ENCODE measurements around the gene FOXE3. TPM values are rescaled to one million over a fixed set of nuclear protein-coding genes. Genes with fewer than 3 reads are reported as not detected.

Gene FOXE3
- polyA plus RNA-seq, 2 of the 4 experiments (the other 2 are of a cell fraction) = 0.08 TPM; not detected in 1

- TF ChIP-seq MYC (IDR thresholded peaks at IDR 0.05; ENCODE audit: borderline replicate concordance, low read length) (no peak), RAD21 (conservative IDR thresholded peaks at IDR 0.05 in 1 of 2, IDR thresholded peaks at IDR 0.05 in 1 of 2) (no peak)
Observed at GRCh38 chr1:47378147-47378546, 37.9 kb upstream of the FOXE3 start (continued).

- ChIA-PET POLR2A (no interaction called here), CTCF (interaction anchor here (2.5 kb wide), 1 partner anchor 346 kb away, joined by 9 read pairs; no protein-coding TSS in a partner anchor)
- Histone ChIP-seq H3K27ac (no peak overlapping the region), H3K9me3 (no peaks in the 10 kb centered on the region), H3K4me1 (no peaks in the 10 kb centered on the region), H3K4me3 (no peak overlapping the region), H3K4me2 (no peak overlapping the region)
- ATAC-seq (no peak), FAIRE-seq (no peak), DNase-seq (ENCODE audit: low read depth in 1 of 2, low spot score in 1 of 2) (no peak)
- TF ChIP-seq USF2 (IDR thresholded peaks at IDR 0.05) (no peak), CHD4 (IDR thresholded peaks at IDR 0.05; ENCODE audit: borderline replicate concordance) (no peak), SREBF2 (IDR thresholded peaks at IDR 0.05) (no peak), JUN (IDR thresholded peaks at IDR 0.05) (no peak), HEYL (CRISPR knock-in tag; IDR thresholded peaks at IDR 0.05) (no peak), KDM1A (IDR thresholded peaks at IDR 0.05; ENCODE audit: low read depth) (no peak), HOXB13 (CRISPR knock-in tag; IDR thresholded peaks at IDR 0.05; ENCODE audit: low read depth) (no peak), TP53 (CRISPR knock-in tag; IDR thresholded peaks at IDR 0.05) (no peak), CBX2 (IDR thresholded peaks at IDR 0.05; ENCODE audit: borderline replicate concordance, low read depth) (no peak), POLR2A (IDR thresholded peaks at IDR 0.05; ENCODE audit: low read length) (no peak), FOXS1 (CRISPR knock-in tag; IDR thresholded peaks at IDR 0.05) (no peak)
- WGBS (ENCODE audit: missing lambda C conversion rate) = 94% methylated on average over 5 of the region's 5 CpGs
Observed at GRCh38 chr1:47380699-47381098, 35.4 kb upstream of the FOXE3 start.

- WGBS (ENCODE audit: missing lambda C conversion rate) = 94% methylated on average over 3 of the region's 3 CpGs
- CTCF ChIA-PET = interaction anchor here (0.7 to 2.5 kb wide), 2 partner anchors 328 to 344 kb away, joined by 3 to 9 read pairs; no protein-coding TSS in a partner anchor
- DNase-seq (ENCODE audit: low read depth in 1 of 2, low spot score in 1 of 2) (no peak), ATAC-seq (no peak), FAIRE-seq (no peak)
- Histone ChIP-seq H3K4me3 (no peak overlapping the region), H3K27ac (no peak overlapping the region), H3K4me2 (no peak overlapping the region), H3K4me1 (no peaks in the 10 kb centered on the region), H3K9me3 (no peaks in the 10 kb centered on the region)
- no peak for TF ChIP-seq ELK1 (IDR thresholded peaks at IDR 0.05; ENCODE audit: low read depth, low read length)
- no peak for TF ChIP-seq GATA3 (IDR thresholded peaks at IDR 0.05; ENCODE audit: borderline replicate concordance)
- TF ChIP-seq FOXS1 (CRISPR knock-in tag; IDR thresholded peaks at IDR 0.05) = no peak
- no peak for TF ChIP-seq FOSB (CRISPR knock-in tag; IDR thresholded peaks at IDR 0.05)
- no peak for TF ChIP-seq TFCP2L1 (CRISPR knock-in tag; IDR thresholded peaks at IDR 0.05)
- TF ChIP-seq USF2 (IDR thresholded peaks at IDR 0.05) = no peak
- TF ChIP-seq CBX8 (IDR thresholded peaks at IDR 0.05) = no peak
- TF ChIP-seq CHD2 (IDR thresholded peaks at IDR 0.05; ENCODE audit: low read length, partially characterized antibody) = no peak
- no peak for TF ChIP-seq TP53 (CRISPR knock-in tag; IDR thresholded peaks at IDR 0.05)
- no peak for TF ChIP-seq ZSCAN20 (CRISPR knock-in tag; IDR thresholded peaks at IDR 0.05)
- TF ChIP-seq BCL3 (IDR thresholded peaks at IDR 0.05) = no peak
- TF ChIP-seq NR3C1 (IDR thresholded peaks at IDR 0.05) = no peak
- TF ChIP-seq ZFP36 (IDR thresholded peaks at IDR 0.05; ENCODE audit: borderline replicate concordance, partially characterized antibody) = no peak
- TF ChIP-seq HEYL (CRISPR knock-in tag; IDR thresholded peaks at IDR 0.05) = no peak
- TF ChIP-seq EHF (CRISPR knock-in tag; IDR thresholded peaks at IDR 0.05) = no peak
- POLR2A ChIA-PET = interaction anchor here (0.6 kb wide), 1 partner anchor 37 kb away, joined by 4 read pairs; no protein-coding TSS in a partner anchor
Observed at GRCh38 chr1:47382399-47382983, 33.6 kb upstream of the FOXE3 start.

Measured in A549 (cell line).